SW 1271 (cell line): ENCODE measurements around the gene ZNF599.

Experiments used
- DNase-seq, 2 experiments: peaks; one replicate each; lab custom pipeline; 2025; lab: John Stamatoyannopoulos, UW

The ZNF599 gene

GRCh38 chr19:34744896-34745690, 27.9 kb downstream of the ZNF599 start:
- DNase-seq, result no peak

- DNase-seq, result no peak
Measured at GRCh38 chr19:34734537-34735103, 38.4 kb downstream of the ZNF599 start.

GRCh38 chr19:34733746-34734536, 39.1 kb downstream of the ZNF599 start, which contains the start of gene ZNF181:
ZNF181 (plus strand) TSS chr19:34734243; CDS start chr19:34735038, 795 bp downstream.
- peak; percentile 52 to 86 for DNase-seq

GRCh38 chr19:34733266-34733745, 39.7 kb downstream of the ZNF599 start:
- peak in 1 of 2 experiments; percentile 44 for DNase-seq

GRCh38 chr19:34732612-34733211, 40.3 kb downstream of the ZNF599 start:
- DNase-seq, result no peak

GRCh38 chr19:34731964-34732363, 41.1 kb downstream of the ZNF599 start:
- no peak for DNase-seq

- no peak for DNase-seq
Measured at GRCh38 chr19:34731019-34731829, 41.8 kb downstream of the ZNF599 start.

- no peak for DNase-seq
Measured at GRCh38 chr19:34725400-34725799, 47.6 kb downstream of the ZNF599 start.

- DNase-seq, result no peak
Measured at GRCh38 chr19:34722353-34722752, 50.7 kb downstream of the ZNF599 start.

GRCh38 chr19:34715357-34715756, 57.7 kb downstream of the ZNF599 start:
- no peak for DNase-seq

- DNase-seq, result no peak
Measured at GRCh38 chr19:34713262-34713637, 59.8 kb downstream of the ZNF599 start.

GRCh38 chr19:34712395-34713261, 60.4 kb downstream of the ZNF599 start:
- peak in 1 of 2 experiments; percentile 54 for DNase-seq

GRCh38 chr19:34711890-34712289, 61.1 kb downstream of the ZNF599 start:
- no peak for DNase-seq
